Lung (tissue), 12 donors: Measurements from ENCODE around the gene TWIST1. TPM values are rescaled to one million over a fixed set of nuclear protein-coding genes. Genes with fewer than 3 reads are reported as not detected.

Source experiments
- ATAC-seq: fragments of 200-7000 bp; cut with Tn5 transposase; one replicate; pipeline ENCODE4 v1.9.1; 2020; ENCODE audit warnings: moderate number of reproducible peaks; ENCODE audit not compliant: insufficient read depth, low FRiP score
- DNase-seq, 3 donors: peaks; one replicate each; pipeline ENCODE4 v3.0.0-alpha.2; 2013 to 2017
- H3K27ac ChIP-seq, 2 donors: one replicate each; pipeline ENCODE4 v1.5.1; 2013; ENCODE audit warnings: mild to moderate bottlenecking in 2 of 2, moderate library complexity in 2 of 2, control low read depth in 1 of 2, inconsistent platforms in 1 of 2, low read depth in 1 of 2, low read length in 1 of 2
- H3K27me3 ChIP-seq, 3 donors: one replicate each; pipeline ENCODE4 v1.5.1; 2013; ENCODE audit warnings: low read length in 2 of 3; ENCODE audit not compliant: control insufficient read depth in 3 of 3, insufficient read depth in 3 of 3
- H3K36me3 ChIP-seq, 4 donors: one replicate each; pipeline ENCODE4 v1.5.1; 2013; ENCODE audit warnings: low read length in 4 of 4, mild to moderate bottlenecking in 1 of 4, moderate library complexity in 1 of 4; ENCODE audit not compliant: control insufficient read depth in 4 of 4, insufficient read depth in 4 of 4
- H3K4me1 ChIP-seq, 5 donors: one replicate each; pipeline ENCODE4 v1.5.1; 2013; ENCODE audit warnings: low read length in 5 of 5, mild to moderate bottlenecking in 2 of 5, moderate library complexity in 1 of 5; ENCODE audit not compliant: control insufficient read depth in 5 of 5, insufficient read depth in 5 of 5
- H3K4me3 ChIP-seq: one replicate; pipeline ENCODE4 v1.5.1; 2013; ENCODE audit warnings: mild to moderate bottlenecking, control low read depth, moderate library complexity
- H3K9ac ChIP-seq, 2 donors: one replicate each; pipeline ENCODE4 v1.5.1; 2013; ENCODE audit warnings: low read length in 2 of 2, control low read depth in 1 of 2; ENCODE audit not compliant: insufficient read depth in 1 of 2
- H3K9me3 ChIP-seq, 4 donors: one replicate each; pipeline ENCODE4 v1.5.1; 2013; ENCODE audit warnings: low read length in 3 of 4, mild to moderate bottlenecking in 1 of 4, moderate library complexity in 1 of 4; ENCODE audit not compliant: control insufficient read depth in 4 of 4, insufficient read depth in 3 of 4
- WGBS, 2 donors: extraction: QIAGEN DNeasy Blood & Tissue Kit; methylation state at CpG; one replicate each; pipeline ENCODE4 v1.1.7; 2013; 5-methylcytosine and 5-hydroxymethylcytosine counted together
- polyA plus RNA-seq, 2 donors: library from polyadenylated mRNA; stranded (reverse); fragments of 200-250 nt; gene quantifications; one replicate each; pipeline ENCODE4 v1.2.1, GENCODE V29; 2013
- total RNA-seq, 2 donors: library from RNA; depleted of rRNA in 1 of 2; stranded (reverse); fragments of >200 nt in 1 of 2; gene quantifications; one replicate each; pipeline ENCODE4 v1.2.1, GENCODE V29; 2014 to 2021
- TF ChIP-seq, protein P1 (sequence below): IDR thresholded peaks from 2 replicates; pipeline ENCODE4 v1.5.1; 2012; ENCODE audit warnings: mild to moderate bottlenecking; ENCODE audit errors: control extremely low read depth, extremely low read depth
- donor health status: control.
- donor health status: control.
- donor health status: Bipolar disorder and iron deficiency.
- donor health status: healthy.
- donor health status: DM: yes; HTN: yes; CAD: no.

Gene TWIST1
- total and polyA plus RNA-seq, 4 donors: 0.27 to 0.77 (median 0.65) TPM

DNA sequence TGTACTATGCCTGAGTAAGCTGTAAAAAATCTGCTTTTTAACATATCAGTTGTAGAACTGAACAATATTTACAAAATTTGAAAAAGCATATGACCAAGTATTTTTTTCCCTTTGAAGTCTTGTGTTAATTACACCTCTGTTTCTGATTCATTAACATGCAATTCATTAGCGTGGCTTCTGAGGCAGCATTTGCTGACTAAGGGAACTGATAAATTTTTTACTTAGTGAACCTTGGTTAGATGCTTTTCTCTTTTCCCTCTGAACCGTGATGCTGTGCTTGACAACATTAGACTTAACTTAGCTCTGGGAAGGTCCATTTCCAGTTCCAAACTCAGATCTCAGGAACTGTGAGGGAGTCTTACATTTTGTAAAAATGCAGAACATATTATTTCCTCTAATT, 28.1 kb downstream of the TWIST1 start:
- Histone ChIP-seq H3K4me3 (no peak overlapping the region), H3K27ac (no peak overlapping the region), H3K9me3 (no peaks in the 10 kb centered on the region), H3K36me3 (no peaks in the 10 kb centered on the region), H3K27me3 (peaks cover 0 to 2% (median 0%) of the 10 kb centered on the region in 3 donors), H3K4me1 (no peaks in the 10 kb centered on the region), H3K9ac (no peak overlapping the region)
- 70 to 87% methylated on average over 2 of the region's 2 CpGs for WGBS, 2 donors
- TF ChIP-seq, protein P1, sequence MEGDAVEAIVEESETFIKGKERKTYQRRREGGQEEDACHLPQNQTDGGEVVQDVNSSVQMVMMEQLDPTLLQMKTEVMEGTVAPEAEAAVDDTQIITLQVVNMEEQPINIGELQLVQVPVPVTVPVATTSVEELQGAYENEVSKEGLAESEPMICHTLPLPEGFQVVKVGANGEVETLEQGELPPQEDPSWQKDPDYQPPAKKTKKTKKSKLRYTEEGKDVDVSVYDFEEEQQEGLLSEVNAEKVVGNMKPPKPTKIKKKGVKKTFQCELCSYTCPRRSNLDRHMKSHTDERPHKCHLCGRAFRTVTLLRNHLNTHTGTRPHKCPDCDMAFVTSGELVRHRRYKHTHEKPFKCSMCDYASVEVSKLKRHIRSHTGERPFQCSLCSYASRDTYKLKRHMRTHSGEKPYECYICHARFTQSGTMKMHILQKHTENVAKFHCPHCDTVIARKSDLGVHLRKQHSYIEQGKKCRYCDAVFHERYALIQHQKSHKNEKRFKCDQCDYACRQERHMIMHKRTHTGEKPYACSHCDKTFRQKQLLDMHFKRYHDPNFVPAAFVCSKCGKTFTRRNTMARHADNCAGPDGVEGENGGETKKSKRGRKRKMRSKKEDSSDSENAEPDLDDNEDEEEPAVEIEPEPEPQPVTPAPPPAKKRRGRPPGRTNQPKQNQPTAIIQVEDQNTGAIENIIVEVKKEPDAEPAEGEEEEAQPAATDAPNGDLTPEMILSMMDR: no peak
- no peak for DNase-seq
- no peak for ATAC-seq

DNA sequence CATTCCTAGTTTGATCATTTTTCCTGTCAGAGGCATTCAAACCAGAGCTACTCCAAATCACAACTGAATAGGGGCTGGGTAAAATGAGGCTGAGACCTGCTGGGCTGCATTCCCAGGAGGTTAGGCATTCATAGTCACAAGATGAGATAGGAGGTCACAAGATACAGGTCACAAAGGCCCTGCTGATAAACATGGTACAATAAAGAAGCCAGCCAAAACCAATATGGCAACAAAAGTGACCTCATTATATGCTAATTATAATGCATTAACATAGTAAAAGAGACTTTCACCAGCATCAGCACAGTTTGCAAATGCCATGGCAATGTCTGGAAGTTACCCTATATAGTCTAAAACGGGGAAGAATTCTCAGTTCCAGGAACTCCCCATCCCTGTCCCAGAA, 37.3 kb downstream of the TWIST1 start:
- H3K27me3 ChIP-seq: no peaks in the 10 kb centered on the region
- no peak for ATAC-seq
- H3K36me3 ChIP-seq: no peaks in the 10 kb centered on the region
- no peaks in the 10 kb centered on the region for H3K4me1 ChIP-seq
- H3K9ac ChIP-seq: no peak overlapping the region
- no peak overlapping the region for H3K4me3 ChIP-seq
- no peak for DNase-seq
- TF ChIP-seq, protein P1: no peak
- 39 to 49% methylated on average over 1 of the region's 1 CpG for WGBS, 2 donors
- H3K9me3 ChIP-seq: no peaks in the 10 kb centered on the region
- no peak overlapping the region for H3K27ac ChIP-seq

GRCh38 chr7:19079066-19079465, 38.4 kb downstream of the TWIST1 start:
- DNase-seq (no peak), ATAC-seq (no peak)
- no peaks in the 10 kb centered on the region for H3K27me3 ChIP-seq
- no peaks in the 10 kb centered on the region for H3K4me1 ChIP-seq
- 67 to 77% methylated on average over 4 of the region's 4 CpGs for WGBS, 2 donors
- no peaks in the 10 kb centered on the region for H3K9me3 ChIP-seq
- H3K4me3 ChIP-seq: no peak overlapping the region
- TF ChIP-seq, protein P1: no peak
- no peak overlapping the region for H3K9ac ChIP-seq
- no peaks in the 10 kb centered on the region for H3K36me3 ChIP-seq
- H3K27ac ChIP-seq: no peak overlapping the region

DNA sequence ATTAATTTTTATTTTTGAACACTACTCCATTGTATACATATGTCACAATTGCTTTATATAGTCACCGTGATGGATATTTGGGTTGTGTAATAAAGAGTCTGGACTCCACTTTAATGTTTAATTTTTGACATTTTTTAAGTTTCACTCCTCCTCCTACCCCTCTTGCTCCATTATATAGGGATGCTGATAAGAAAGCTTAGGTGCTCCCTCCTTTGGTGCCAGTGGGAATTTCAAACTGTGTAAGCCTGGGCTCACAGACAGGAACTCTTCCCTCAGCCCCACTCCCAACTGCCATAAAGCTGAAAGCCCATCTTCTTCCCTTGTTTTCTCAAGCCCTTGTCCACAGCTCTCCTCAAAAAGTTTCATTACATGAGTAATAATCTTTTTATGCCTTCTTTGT, 47.6 kb downstream of the TWIST1 start:
- DNase-seq (no peak), ATAC-seq (no peak)
- no peak overlapping the region for H3K9ac ChIP-seq
- no peaks in the 10 kb centered on the region for H3K4me1 ChIP-seq
- H3K9me3 ChIP-seq: peaks cover 0 to 3% (median 0%) of the 10 kb centered on the region in 4 donors
- H3K4me3 ChIP-seq: no peak overlapping the region
- TF ChIP-seq, protein P1: no peak
- no peaks in the 10 kb centered on the region for H3K27me3 ChIP-seq
- H3K36me3 ChIP-seq: no peaks in the 10 kb centered on the region
- 69 to 80% methylated on average over 1 of the region's 1 CpG for WGBS, 2 donors
- no peak overlapping the region for H3K27ac ChIP-seq
